GM20431 (cell line): ENCODE results near the gene SHC3.

Experiments
- in situ Hi-C: fragments of 300-500 bp; cut with MseI, MboI; formaldehyde crosslinking; loops from one replicate; pipeline ENCODE4 v1.15.0; 2020; ENCODE audit warnings: low sequenced_read_pairs; ENCODE audit not compliant: unreplicated experiment

The SHC3 gene

DNA sequence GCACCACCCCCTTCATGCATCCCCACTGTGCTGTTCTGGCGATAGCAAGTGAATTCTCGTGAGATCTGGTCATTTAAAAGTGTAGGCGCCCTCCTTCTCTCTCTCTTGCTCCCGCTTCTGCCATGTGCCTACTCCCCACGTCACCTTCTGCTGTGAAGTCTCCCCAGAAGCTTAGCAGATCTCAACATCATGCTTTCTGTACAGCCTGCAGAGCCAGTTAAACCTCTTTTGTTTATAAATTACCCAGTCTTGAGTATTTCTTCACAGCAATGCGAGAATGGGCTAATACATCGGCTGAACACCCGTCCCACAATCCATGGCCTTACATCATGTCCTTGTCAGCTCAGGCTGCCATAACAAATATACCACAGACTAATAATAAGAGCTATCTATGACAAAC lies 17.4 kb downstream of the SHC3 start:
- in situ Hi-C loops, result no loop called here

DNA sequence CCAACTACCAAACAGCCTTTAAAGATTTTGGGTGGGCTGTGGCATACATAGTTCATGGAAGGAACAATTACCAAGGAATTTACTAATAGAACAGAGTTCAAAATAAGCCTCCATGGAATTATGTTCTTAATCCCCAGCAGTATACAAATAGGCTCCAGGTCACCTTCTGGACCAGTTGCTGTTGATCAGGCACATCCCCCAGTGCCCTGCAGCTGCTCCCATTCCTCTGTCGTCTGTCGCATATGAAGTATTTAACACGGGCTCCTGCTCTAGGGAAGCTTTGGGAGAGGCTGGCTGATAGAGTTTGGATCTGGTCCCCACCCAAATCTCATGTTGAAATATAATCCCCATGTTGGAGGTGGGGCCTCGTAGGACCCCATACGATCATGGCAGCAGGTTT lies 17.8 kb downstream of the SHC3 start:
- in situ Hi-C loops, result no loop called here

DNA sequence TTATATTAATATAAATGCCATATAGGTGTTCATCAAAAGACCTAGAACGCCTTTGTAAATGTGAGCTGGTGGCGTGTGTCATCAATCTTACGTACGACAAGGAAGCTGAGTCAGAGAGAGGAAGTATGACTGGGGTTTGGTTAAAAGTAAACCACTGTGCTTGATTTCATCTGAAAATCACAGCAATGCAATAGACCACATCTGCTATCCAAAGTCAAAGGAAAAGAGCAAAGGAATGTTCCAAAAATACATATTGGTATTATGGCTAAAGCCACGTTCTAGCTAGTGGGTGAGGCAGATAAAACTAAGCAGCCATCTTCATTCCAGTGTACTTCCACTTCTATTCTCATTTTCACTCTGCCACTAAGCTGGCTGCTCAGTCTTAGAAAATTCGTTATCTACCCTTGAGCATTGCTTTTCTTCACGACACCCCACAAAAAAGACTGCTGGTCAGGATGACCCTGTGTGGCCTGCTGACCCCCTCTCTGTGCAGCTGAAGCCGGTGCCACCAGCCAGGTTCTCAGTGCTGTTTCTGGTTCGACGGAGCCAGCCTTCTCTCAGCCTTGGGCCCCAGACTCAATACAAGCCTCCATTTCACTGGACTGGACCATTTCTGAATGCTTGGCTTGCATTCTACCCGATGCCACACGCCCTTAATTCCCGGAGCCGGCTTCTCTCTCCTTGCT lies 23.8 kb downstream of the SHC3 start:
- in situ Hi-C loops, result no loop called here

DNA sequence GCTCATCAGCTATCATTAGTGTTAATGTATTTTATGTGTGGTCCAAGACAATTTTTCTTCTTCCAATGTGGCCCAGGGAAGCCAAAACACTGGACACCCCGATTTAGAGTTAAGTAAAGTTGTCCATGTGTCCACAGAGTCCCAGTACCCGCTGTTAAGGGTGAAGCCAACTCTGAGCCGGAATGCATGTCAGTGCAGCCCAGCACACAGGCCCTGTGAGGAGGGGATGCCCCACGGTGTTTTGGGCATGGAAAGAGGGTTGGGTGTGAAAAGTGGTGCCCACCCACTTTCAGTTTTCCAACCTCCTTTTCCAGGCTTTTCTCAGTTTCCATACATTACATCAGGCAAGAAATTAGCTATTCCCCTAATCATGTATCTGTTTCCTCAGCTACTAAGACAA lies 24.4 kb downstream of the SHC3 start:
- in situ Hi-C loops, result no loop called here

DNA sequence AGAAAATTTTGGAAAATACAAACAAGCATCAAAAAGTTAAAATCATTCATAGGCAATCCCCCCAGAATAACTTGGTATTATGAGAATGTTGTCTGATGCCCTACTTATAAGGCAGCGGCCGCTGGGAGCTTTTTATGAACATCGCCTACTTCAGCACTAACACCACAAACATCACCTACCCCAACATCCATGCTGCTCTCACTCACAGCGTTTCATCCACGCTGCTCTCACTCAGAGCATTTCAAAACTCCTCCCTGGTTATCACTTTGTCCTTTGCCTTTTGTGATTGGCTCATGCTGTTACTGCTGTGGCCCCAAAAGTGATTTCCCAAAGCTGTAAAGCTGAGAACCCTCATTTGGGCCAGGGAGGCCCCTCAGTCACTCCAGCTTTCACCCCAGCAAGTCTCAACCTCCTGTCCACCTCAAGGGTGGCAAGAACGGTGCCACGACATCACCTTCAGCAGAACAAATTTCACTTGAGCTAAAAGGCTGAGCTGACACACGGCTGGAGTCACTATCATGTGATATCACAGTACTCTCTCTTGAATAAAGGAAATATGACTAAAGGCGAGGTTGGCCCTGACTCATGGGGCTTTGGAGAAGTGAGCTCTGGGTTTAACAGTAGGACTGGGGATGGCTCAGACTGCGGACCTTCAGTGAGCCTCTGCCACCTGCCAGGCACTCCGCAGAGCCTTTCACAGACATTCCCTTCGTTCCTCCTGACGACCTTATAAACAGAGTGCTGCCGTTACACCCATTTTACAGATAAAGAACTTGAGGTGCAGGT lies 25.2 kb downstream of the SHC3 start:
- in situ Hi-C loops, result no loop called here

DNA sequence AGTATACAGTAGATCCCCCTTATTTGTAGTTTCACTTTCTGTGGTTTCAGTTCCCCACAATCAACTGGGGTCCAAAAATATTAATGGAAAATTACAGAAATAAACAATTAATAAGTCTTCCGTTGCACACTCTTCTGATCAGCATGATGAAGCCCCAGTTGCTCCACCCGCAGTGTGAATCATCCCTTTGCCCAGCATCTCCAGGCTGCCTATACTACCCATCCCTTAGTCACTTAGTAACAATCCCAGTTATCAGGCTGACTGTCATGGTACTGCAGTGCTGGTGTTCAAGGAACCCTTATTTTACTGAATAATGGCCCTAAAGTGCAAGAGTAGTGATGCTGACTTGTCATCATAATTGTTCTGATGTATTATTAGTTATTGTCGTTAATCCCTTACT lies 28.9 kb downstream of the SHC3 start:
- in situ Hi-C loops, result no loop called here

DNA sequence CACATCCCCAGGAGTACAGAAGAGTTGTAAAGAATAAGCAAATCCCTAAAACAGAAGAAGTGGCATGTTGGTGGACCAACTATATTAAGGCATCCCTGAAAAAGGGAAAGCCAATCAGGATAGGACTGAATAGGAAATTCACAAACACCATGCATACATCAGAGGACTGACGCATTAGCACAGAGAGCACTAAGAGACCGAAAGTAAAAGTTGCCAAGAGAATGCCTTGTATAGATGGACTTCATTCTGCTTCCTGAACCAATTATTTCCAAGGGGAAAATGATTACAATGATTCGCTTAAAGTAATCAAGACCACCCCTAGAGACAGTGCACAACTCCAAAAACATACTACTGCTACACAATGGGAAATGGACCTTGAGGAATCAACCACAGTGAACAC lies 33.5 kb downstream of the SHC3 start:
- in situ Hi-C loops, result no loop called here

DNA sequence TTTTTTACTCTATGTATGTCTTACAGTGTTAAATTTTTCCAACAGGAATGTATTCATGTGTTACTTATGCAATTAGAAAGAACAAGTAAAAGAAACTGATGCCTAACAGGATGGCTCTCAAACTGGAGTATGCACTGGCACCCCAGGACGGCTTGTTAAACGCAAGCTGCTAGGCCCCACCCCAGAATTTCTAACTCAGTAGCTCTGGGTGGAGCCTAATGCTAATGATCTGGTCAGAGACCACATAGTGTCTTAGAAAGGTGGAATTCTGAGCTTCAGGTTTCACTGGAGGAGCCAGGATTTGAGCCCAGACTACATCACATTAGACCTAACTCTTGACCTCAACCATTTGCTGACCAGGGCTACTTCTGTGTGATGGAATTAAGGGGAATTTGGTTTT lies 34.4 kb downstream of the SHC3 start:
- in situ Hi-C loops, result no loop called here

DNA sequence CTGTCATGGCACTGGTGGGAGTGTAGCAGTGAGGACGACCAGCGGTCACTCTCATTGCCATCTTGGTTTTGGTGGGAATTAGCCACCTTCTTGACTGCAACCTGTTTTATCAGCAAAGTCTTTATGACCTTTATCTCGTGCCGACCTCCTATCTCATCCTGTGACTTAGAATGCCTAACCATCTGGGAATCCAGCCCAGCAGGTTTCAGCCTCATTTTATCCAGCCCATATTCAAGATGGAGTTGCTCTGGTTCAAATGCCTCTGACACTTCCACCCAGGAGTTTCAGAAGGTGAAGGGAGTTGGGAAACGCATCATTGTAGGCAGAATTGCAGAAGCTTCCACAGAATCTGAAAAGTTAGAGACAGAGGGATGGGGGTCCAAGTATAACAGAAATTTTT lies 35.4 kb downstream of the SHC3 start:
- in situ Hi-C loops, result no loop called here

DNA sequence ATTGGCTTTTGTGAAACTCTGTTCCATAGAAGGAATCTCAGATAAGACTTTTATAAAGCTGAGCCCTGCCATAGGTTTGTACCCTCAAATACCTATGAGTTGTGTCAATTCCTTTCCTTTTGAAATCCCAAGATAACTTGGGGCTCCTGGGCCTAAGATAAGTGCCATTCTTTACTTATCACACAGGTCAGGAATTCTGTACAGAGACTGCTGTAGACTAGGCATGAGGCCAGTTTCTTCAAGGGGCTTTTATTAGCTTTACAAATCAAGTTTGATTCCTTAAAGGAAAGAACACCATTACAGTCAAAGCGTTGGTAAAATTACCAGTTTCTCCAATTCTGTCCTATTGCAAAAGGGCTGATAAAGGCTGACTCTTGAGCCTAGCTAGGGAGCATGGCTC lies 39.2 kb downstream of the SHC3 start:
- in situ Hi-C loops, result no loop called here

DNA sequence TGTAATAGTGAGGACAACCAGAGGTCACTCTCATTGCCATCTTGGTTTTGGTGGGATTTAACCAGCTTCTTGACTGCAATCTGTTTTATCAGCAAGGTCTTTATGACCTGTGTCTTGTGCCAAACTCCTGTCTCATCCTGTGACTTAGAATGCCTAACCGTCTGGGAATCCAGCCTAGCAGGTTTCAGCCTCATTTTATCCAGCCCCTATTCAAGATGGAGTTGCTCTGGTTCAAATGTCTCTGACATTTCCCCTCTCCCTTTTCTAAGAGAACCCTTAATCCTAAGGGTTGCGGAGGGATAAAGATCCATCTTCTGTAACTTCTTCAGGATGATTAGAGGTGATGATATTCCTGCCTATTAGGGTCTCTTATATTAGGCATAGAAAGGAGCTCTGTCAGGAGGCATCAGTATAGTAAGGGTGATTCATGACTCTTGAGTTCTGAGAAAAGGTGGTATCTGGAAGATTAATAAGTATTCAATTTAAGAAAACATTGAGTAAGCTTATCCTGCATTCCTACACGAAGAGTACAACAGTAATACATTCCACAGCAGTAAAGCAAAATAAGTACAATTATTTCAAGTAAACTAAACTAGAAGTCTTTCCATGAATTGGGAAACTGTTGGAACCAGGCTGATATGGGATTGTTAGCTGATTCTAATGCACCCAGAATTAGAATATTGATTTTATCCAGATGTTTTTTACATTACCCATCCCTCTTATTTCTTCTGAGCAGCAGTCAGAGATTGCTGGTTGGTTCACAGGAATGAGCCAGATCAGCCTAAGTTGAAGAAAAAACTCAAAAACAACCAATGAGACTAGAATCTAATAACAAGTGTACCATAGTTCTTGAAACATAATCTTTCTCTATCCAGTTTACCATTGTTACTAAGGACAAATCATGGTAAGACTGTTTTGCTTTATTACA lies 39.9 kb downstream of the SHC3 start:
- in situ Hi-C loops, result no loop called here

DNA sequence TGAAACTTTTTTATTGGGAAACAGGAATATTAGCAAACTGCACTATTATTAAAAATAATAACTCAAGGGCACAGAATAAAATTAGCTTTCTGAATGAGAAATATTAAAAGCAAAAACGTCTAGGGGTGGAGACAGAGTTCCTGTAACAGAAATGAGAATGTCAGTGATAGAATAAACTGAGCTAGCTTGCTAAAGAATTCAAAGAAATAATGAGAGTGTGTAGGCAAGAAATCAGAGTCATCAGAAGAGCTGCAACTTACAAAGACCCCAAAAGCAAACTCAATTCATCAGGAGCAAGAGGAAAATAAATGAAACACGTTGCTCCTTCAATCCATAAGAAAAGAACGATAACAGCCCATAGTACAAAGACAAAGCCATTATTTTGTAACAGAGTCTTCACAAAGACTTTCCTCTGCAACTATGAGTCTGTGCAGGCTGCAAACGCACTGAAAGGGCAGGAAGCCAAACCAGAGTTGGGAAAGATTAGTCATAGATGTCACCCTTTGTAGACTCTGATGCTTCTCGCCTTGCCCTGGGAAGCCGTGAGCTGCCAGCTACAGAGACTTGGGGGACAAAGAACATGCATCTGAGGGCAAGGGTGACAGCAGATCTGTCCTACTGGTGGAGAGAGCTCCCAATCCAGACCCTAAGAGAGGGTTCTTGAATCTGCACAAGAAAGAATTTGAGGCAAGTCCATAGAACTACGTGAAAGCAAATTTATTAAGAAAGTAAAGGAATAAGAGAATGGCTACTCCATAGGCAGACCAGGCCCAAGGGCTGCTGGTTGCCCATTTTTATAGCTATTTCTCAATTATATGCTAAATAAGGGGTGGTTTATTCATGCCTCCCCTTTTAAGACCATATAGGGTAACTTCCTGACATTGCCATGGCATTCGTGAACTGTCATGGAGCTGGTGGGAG lies 40.8 kb downstream of the SHC3 start:
- in situ Hi-C loops, result no loop called here

DNA sequence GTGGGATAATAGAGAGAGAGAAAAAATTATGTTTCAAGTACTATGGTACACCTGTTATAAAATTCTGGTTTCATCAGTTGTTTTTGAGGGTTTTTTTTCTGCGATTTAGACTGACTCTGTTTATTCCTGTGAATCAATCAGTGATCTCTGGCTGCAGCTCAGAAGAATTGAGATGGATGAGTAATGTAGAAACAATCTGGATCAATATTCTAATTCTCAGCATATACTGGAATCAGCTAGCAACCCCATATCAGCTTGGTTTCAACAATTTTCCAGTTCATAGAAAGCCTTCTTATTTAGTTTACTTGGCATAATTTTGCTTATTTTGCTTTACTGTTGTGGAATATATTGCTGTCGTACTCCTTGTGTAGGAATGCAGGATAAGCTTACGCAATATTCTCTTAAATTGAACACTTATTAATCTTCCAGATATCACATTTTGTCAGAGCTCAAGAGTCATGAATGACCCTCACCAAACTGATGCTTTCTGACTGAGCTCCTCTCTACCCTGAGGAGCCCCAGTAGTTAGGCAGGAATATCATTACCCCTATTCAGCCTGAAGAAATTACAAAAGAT lies 42.9 kb downstream of the SHC3 start:
- in situ Hi-C loops, result no loop called here

DNA sequence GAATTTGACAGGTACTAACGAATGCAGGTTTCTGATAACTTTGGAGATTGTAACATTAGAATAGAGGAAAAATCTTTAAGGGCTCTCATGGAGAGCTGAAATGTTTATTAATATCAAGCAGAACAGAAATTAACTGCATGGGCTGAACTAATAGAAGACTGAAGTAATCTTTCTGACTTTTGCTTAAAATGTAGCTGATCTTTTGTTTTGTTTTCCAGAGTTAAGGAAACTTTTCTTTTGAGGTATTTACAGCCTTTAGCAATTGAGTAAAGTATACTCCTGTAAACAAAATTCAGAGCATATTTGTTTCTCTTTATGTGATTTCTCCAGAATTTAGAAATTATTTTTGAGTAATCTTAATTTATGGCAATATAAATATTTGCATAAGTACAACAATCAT lies 43.9 kb downstream of the SHC3 start:
- in situ Hi-C loops, result no loop called here

DNA sequence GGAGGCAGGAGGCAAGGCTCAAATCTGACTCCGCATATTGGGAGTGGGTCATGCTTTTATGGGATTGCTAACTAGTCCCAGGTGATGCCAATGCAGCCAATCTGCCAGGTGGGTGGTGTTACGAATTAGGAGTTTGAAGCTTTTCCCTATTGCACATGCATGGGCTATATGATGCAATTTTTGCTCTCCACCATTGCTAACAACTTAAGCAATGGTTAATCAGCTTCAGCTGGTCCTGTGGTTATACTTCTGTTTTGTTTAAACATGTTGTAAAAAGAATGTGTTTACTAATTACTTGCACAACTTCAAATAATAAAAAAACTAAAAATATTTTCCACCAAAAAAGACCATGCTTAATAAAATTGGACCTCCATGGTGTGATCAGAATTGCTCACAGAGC lies 55.7 kb downstream of the SHC3 start:
- in situ Hi-C loops, result no loop called here

DNA sequence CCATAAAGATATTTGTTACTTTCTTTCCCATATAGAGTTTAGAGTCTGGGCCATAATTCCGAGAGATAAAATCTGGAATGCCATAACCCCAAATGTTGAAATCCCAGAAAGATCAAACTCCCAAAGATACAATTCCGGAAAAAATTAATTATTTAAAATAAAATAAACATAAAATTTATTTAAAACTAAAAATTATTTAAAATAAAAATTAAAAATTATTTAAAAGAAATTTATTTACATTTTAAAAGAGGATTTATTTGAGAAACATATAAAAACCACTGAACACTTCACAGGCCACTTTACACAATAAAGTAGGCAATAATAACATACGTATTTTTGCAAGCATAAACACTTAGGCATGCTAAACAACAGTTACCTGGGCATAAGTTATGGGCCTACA lies 57.9 kb downstream of the SHC3 start:
- in situ Hi-C loops, result no loop called here

DNA sequence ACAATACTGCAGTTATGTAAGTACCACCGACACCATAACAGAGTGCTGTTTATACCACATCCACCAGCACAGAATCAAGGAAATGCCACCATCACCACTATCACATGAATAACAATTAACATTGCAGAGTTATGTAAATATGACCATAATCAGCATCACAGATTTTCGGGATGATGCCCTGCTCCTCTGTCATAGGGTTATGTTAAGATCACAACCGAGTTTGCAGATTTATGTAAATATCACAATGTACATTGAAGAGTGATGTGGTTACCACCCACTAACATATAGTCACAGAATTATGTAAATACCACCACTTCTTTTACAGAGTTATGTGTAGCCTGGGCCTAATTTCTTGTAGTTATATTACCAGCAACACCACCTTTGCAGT lies 61.8 kb downstream of the SHC3 start:
- in situ Hi-C loops, result no loop called here

DNA sequence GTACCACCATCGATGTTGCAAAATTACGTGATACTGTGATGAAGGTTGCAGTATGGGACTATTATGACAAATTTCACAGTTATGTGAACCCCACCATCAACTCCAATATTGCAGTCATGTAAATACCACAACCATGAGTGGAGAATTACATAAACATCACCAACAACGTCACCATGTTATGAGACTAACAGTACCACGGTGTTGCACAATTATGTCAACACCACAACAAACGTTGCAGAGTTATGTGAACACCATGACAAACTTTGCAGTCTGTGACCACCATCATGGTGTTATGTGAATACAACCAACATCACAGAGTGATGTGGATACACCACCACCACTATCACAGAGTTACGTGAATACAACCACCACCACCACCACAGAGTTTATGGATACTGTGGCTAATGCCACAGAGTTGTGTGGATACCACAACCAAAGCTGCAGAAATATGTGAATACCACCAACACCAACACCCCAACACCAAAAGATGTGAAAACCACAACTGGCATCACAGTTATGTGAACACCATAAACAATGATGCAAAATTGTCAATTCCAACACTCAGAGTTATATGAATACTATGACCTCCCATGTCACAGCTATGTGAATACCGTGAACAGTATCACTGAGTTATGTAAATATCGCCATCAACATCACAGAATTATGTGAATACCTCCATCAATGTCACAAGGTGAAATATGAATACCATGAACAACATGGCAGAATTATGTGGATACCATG lies 62.4 kb downstream of the SHC3 start:
- in situ Hi-C loops, result no loop called here

DNA sequence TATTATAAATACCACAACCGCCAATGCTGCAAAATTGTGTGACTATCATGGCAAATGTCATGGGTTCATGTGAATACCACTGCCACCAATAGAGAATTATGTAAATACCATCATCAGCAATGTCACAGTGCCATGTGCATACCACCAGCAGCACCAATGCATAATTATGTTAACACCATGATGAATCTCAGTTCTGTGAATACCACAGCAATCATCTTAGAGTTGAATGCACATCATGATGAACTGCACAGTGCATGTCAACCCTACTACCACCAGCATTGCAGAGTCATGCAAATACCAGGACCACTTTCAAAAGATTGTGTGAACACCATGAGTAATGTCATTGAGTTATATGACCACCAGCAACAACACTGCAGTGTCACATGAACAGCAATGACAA lies 63.2 kb downstream of the SHC3 start:
- in situ Hi-C loops, result no loop called here
